GM23248 (cell line): ENCODE results near the gene ABL1. TPM values are rescaled to one million over a fixed set of nuclear protein-coding genes. Genes with fewer than 3 reads are reported as not detected.
A peak's percentile ranks its signal among the peaks of the same experiment; 100 is the strongest.

Experiments
- DNase-seq: peaks from one replicate; pipeline ENCODE4 v3.0.0-alpha.2; 2015
- H2AFZ ChIP-seq: fragments of 200-600 bp; sonication (generic); 2 replicates; pipeline ENCODE4 v1.6.1; 2016; ENCODE audit warnings: antibody characterized with exemption
- H3F3A ChIP-seq: fragments of 200-600 bp; sonication (generic); 2 replicates; pipeline ENCODE4 v1.6.1; 2016; ENCODE audit warnings: mild to moderate bottlenecking, antibody characterized with exemption, mixed run types; ENCODE audit not compliant: insufficient read depth
- H3K27ac ChIP-seq: fragments of 200-600 bp; sonication (generic); 2 replicates; pipeline ENCODE4 v1.5.1; 2016; ENCODE audit warnings: mild to moderate bottlenecking
- H3K27me3 ChIP-seq: fragments of 200-600 bp; sonication (generic); replicated peaks from 2 replicates; pipeline ENCODE4 v1.6.1; 2016; ENCODE audit warnings: mild to moderate bottlenecking; ENCODE audit not compliant: insufficient read depth
- H3K36me3 ChIP-seq: fragments of 200-600 bp; sonication (generic); 2 replicates; pipeline ENCODE4 v1.6.1; 2016; ENCODE audit warnings: low read depth, mild to moderate bottlenecking
- H3K4me1 ChIP-seq: fragments of 200-600 bp; sonication (generic); 2 replicates; pipeline ENCODE4 v1.6.1; 2016; ENCODE audit warnings: mild to moderate bottlenecking; ENCODE audit not compliant: insufficient read depth
- H3K4me2 ChIP-seq: fragments of 200-600 bp; sonication (generic); one replicate; pipeline ENCODE4 v1.6.1; 2016; ENCODE audit warnings: mild to moderate bottlenecking; ENCODE audit not compliant: unreplicated experiment
- H3K4me3 ChIP-seq: fragments of 200-600 bp; sonication (generic); 2 replicates; pipeline ENCODE4 v1.5.1; 2016; ENCODE audit warnings: mild to moderate bottlenecking
- H3K79me2 ChIP-seq: fragments of 200-600 bp; sonication (generic); 2 replicates; pipeline ENCODE4 v1.6.1; 2016; ENCODE audit warnings: mild to moderate bottlenecking; ENCODE audit not compliant: insufficient read depth
- H3K9ac ChIP-seq: fragments of 200-600 bp; sonication (generic); 2 replicates; pipeline ENCODE4 v1.6.1; 2016; ENCODE audit warnings: mild to moderate bottlenecking
- H3K9me2 ChIP-seq: fragments of 200-600 bp; sonication (generic); 2 replicates; pipeline ENCODE4 v1.6.1; 2016; ENCODE audit warnings: mixed run types, mild to moderate bottlenecking, moderate library complexity; ENCODE audit not compliant: insufficient read depth
- H3K9me3 ChIP-seq: fragments of 200-600 bp; sonication (generic); one replicate; pipeline ENCODE4 v1.6.1; 2017; ENCODE audit warnings: low read depth
- H4K20me1 ChIP-seq: fragments of 200-600 bp; sonication (generic); 2 replicates; pipeline ENCODE4 v1.6.0; 2016; ENCODE audit not compliant: insufficient read depth
- EZH2 ChIP-seq: fragments of 200-600 bp; sonication (generic); IDR thresholded peaks from 2 replicates; pipeline ENCODE4 v1.6.1; 2018; ENCODE audit warnings: antibody characterized with exemption, mild to moderate bottlenecking; ENCODE audit not compliant: insufficient read depth, poor library complexity, severe bottlenecking
- EZH2phosphoT487 ChIP-seq: fragments of 200-600 bp; sonication (generic); IDR thresholded peaks from 2 replicates; pipeline ENCODE4 v1.6.1; 2018; ENCODE audit warnings: antibody characterized with exemption, moderate library complexity, mild to moderate bottlenecking, low read depth; ENCODE audit not compliant: insufficient read depth
- WGBS, 2 experiments: methylation state at CpG; one replicate each; pipeline ENCODE4 v1.1.6; 2015 to 2017; ENCODE audit warnings: low lambda C conversion rate in 2 of 2, low coverage in 1 of 2; ENCODE audit errors: missing lambda C conversion rate in 2 of 2; 5-methylcytosine and 5-hydroxymethylcytosine counted together
- in situ Hi-C: fragments of 300-500 bp; cut with MboI; formaldehyde crosslinking; loops from 2 replicates; pipeline ENCODE4 v1.15.0; 2020
- polyA plus RNA-seq: library from polyadenylated mRNA; unstranded; fragments of >200 nt; fragmentation: Nextera tagmentation; extraction: Ambion mirVana; gene quantifications from 2 replicates; pipeline ENCODE4 v1.2.1, GENCODE V29; 2016
- total RNA-seq: library from RNA; depleted of rRNA; stranded (reverse); fragments of >200 nt; shearing (Covaris generic); gene quantifications from 2 replicates; pipeline ENCODE4 v1.2.3, GENCODE V29; 2014; rRNA removed

ABL1 gene
- total and polyA plus RNA-seq, 2 experiments from 2014 or later = 22.9 to 66.1 TPM

DNA sequence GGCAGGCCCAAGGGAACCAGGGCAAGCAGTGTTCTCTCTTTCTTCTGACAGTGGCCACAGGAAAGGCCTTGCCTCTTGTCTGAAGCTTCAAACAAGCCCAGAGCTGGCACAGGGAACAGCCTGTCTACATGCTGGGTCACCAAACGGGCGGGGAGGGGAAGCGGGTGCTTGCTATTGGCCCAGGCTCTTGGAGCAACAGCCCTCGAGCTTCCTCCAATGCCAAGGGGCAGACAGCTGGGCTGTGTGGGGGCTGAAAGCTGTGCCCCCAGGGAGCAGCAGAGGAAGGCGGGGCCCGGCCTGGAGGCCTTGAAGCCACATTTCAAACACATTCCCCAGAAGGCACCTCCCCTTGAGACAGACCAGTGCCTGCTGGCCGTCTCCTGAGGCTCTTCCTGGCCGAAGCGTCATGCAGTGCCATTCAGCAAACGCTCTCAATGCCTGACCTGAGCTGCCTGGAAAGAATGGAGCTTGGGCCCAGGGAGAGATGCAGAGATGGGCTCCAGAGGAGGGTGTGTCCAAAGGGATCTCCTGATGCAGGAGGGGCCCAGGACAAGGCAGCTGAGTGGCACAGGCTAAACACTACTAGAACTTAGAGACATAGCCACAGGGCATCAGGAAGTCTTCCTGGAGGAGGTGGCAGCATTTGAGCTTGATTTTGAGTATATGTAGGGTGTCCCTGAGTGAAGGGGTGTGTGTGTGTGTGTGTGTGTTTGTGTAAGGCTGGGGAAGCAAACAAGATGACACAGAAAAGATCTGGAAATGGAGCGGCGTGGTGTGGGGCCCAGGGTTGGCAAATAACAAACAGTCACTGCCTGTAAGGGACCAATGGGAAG is 101.4 kb downstream of the ABL1 start:
- Histone ChIP-seq H2AFZ (peak overlapping the region; percentile 64), H3K9ac (peak overlapping the region; percentile 26), H3K27ac (peak overlapping the region; percentile 49), H3K4me2 (peak overlapping the region; percentile 38), H3K9me3 (no peaks in the 10 kb centered on the region), H3K27me3 (peaks cover 5% of the 10 kb centered on the region; the same call in 1 of the 2 replicates), H3K36me3 (no peaks in the 10 kb centered on the region), H3F3A (peaks cover 27% of the 10 kb centered on the region; the same call in 1 of the 2 replicates), H3K9me2 (no peaks in the 10 kb centered on the region), H3K79me2 (no peaks in the 10 kb centered on the region), H4K20me1 (no peaks in the 10 kb centered on the region), H3K4me1 (peaks cover 22% of the 10 kb centered on the region), H3K4me3 (no peak overlapping the region)
- WGBS, 2 experiments = 34 to 48% methylated on average over 11 to 12 of the region's 12 CpGs
- in situ Hi-C loops = no loop called here
- TF ChIP-seq EZH2phosphoT487 (no peak), EZH2 (no peak)
- peak; percentile 88 for DNase-seq

Other genes with a start within 250 kb of the ABL1 start
- not detected in 2 replicates for gene PRDM12, start 170.7 kb upstream of the ABL1 start, total RNA-seq
- gene PRDM12, start 170.7 kb upstream of the ABL1 start, polyA plus RNA-seq = not detected in 2 replicates
- 18.1 and 21.6 TPM in 2 replicates for gene EXOSC2, start 141.5 kb upstream of the ABL1 start, total RNA-seq
- gene EXOSC2, start 141.5 kb upstream of the ABL1 start, polyA plus RNA-seq = 16.1 and 17.2 TPM in 2 replicates
- not detected in 2 replicates for gene QRFP, start 61.6 kb downstream of the ABL1 start, total RNA-seq
- gene QRFP, start 61.6 kb downstream of the ABL1 start, polyA plus RNA-seq = 0.18 and 0.53 TPM in 2 replicates
- 20.2 and 20.9 TPM in 2 replicates for gene FIBCD1, start 104.0 kb downstream of the ABL1 start, total RNA-seq
- gene FIBCD1, start 104.0 kb downstream of the ABL1 start, polyA plus RNA-seq = 21.4 and 23.7 TPM in 2 replicates
- gene LAMC3, start 173.9 kb downstream of the ABL1 start, total RNA-seq = not detected in 2 replicates
- gene LAMC3, start 173.9 kb downstream of the ABL1 start, polyA plus RNA-seq = not detected in 2 replicates